ENCODE measurements around the gene CYP51A1.

GRCh38 chr7:92133737-92134270 lies 473 bp downstream of the CYP51A1 start:
- peak; percentile 89 for TF ChIP-seq CTCF (conservative IDR thresholded peaks at IDR 0.05; ENCODE audit: low read length)
- no peak for TF ChIP-seq EZH2phosphoT487 (IDR thresholded peaks at IDR 0.05; ENCODE audit: borderline replicate concordance, low read depth, low read length)
